Spinal cord (tissue), 10 donors: ENCODE measurements around the gene BTBD9. TPM values are rescaled to one million over a fixed set of nuclear protein-coding genes. Genes with fewer than 3 reads are reported as not detected.
A peak's percentile ranks its signal among the peaks of the same experiment; 100 is the strongest.

Source experiments
- DNase-seq, 6 donors: peaks; one replicate each; pipeline versions ENCODE4 v3.0.0 to v3.0.0-alpha.2; 2013 to 2015; ENCODE audit warnings: low spot score in 6 of 6, low read depth in 4 of 6
- H3K27ac ChIP-seq: one replicate; pipeline ENCODE4 v1.5.1; 2013; ENCODE audit warnings: low read depth, low read length, control low read depth
- H3K27me3 ChIP-seq: one replicate; pipeline ENCODE4 v1.6.1; 2013; ENCODE audit warnings: low read length; ENCODE audit not compliant: control insufficient read depth, insufficient read depth
- H3K36me3 ChIP-seq: one replicate; pipeline ENCODE4 v1.6.1; 2013; ENCODE audit warnings: low read length; ENCODE audit not compliant: control insufficient read depth, insufficient read depth
- H3K4me1 ChIP-seq: one replicate; pipeline ENCODE4 v1.6.1; 2013; ENCODE audit warnings: low read length; ENCODE audit not compliant: control insufficient read depth, insufficient read depth
- H3K4me3 ChIP-seq: one replicate; pipeline ENCODE4 v1.5.1; 2013; ENCODE audit warnings: low read depth, low read length, control low read depth
- H3K9me3 ChIP-seq: one replicate; pipeline ENCODE4 v1.6.1; 2013; ENCODE audit warnings: low read length; ENCODE audit not compliant: control insufficient read depth, insufficient read depth
- WGBS: methylation state at CpG from one replicate; pipeline ENCODE4 v1.1.5; 2013; ENCODE audit warnings: missing lambda C conversion rate; ENCODE audit not compliant: insufficient coverage; 5-methylcytosine and 5-hydroxymethylcytosine counted together
- polyA plus RNA-seq, 2 donors: library from polyadenylated mRNA; unstranded; fragments of 120-200 nt; gene quantifications; one replicate each; pipeline ENCODE4 v1.2.1, GENCODE V29; 2013; ENCODE audit not compliant: insufficient read length in 2 of 2
- total RNA-seq, 2 donors: library from RNA; depleted of rRNA in 1 of 2; stranded (reverse); fragments of 120-200 nt in 1 of 2; fragments of >200 nt in 1 of 2; gene quantifications; one replicate each; pipeline versions ENCODE4 v1.2.3 to v1.2.4, GENCODE V29; 2013 to 2014
- donor health status: healthy.

BTBD9 gene
- total and polyA plus RNA-seq, 4 donors = 14.6 to 38.6 (median 16.9) TPM

DNA sequence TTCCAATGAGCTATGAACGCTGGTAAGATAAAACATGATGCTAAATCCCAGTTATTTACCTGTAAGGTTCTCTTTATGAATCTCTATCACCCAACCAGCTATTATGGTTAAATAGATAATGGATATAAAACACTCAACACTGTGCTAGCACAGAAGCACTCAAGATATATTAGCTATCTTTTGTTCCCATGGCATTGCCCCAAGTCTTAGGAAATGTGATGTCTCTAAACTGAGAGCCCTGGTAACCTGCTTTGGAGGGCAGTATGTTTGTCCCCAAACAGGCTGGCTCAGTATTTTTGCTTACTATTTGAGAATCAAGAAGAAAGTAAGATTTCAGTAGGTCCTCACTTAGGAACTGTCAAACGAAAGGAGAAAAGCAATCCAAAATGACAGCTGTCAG is 90.5 kb downstream of the BTBD9 start:
- no peaks in the 10 kb centered on the region for H3K27me3 ChIP-seq
- H3K4me3 ChIP-seq = no peak overlapping the region
- H3K9me3 ChIP-seq = no peaks in the 10 kb centered on the region
- no peak for DNase-seq
- H3K27ac ChIP-seq = no peak overlapping the region
- H3K36me3 ChIP-seq = no peaks in the 10 kb centered on the region
- no peaks in the 10 kb centered on the region for H3K4me1 ChIP-seq
- WGBS = 57% methylated on average over 1 of the region's 2 CpGs

GRCh38 chr6:38543022-38543421 is 96.7 kb downstream of the BTBD9 start:
- WGBS = 100% methylated on average over 1 of the region's 2 CpGs
- no peak for DNase-seq
- no peaks in the 10 kb centered on the region for H3K36me3 ChIP-seq
- H3K4me3 ChIP-seq = no peak overlapping the region
- H3K27ac ChIP-seq = no peak overlapping the region
- H3K4me1 ChIP-seq = no peaks in the 10 kb centered on the region
- H3K9me3 ChIP-seq = no peaks in the 10 kb centered on the region
- H3K27me3 ChIP-seq = no peaks in the 10 kb centered on the region

DNA sequence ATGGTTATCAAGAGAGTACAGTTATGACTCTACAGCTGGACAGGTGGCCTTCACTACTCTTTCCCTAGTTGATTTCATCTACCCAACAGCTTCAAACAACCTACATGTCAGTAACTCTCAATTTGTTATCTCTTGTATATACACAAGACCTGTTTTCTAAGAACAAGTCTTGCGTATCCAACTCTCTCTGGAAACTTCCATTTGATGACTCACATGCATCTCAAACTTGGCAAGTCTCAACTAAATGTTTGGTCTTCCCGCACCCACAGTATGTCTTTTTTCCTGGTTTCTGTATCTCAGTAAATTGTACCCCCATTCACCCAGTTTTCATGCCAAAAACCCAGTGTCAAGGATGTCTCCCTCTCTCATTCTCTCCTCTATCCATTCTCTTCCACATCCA is 97.7 kb downstream of the BTBD9 start:
- no peaks in the 10 kb centered on the region for H3K4me1 ChIP-seq
- DNase-seq = no peak
- 97% methylated on average over 2 of the region's 2 CpGs for WGBS

DNA sequence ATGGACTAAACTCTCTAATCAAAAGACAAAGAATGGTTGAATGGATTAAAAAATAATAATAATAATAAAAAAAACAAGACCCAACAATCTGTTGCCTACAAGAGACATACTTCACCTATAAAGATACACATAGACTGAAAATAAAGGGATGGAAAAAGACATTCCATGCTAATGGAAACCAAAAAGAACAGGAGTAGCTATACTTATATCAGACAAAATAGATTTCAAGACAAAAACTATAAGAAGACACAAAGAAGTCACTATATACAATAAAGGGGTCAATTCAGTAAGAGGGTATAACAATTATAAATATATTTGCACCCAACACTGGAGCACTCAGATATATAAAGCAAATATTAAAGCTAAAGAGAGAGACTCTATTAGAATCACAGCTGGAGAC is 106.7 kb downstream of the BTBD9 start:
- no peak for DNase-seq
- H3K4me3 ChIP-seq = no peak overlapping the region

More for the DNA sequence above, 97.7 kb downstream of the BTBD9 start:
- Histone ChIP-seq H3K27me3 (no peaks in the 10 kb centered on the region), H3K4me3 (no peak overlapping the region), H3K27ac (no peak overlapping the region), H3K36me3 (no peaks in the 10 kb centered on the region), H3K9me3 (no peaks in the 10 kb centered on the region)

DNA sequence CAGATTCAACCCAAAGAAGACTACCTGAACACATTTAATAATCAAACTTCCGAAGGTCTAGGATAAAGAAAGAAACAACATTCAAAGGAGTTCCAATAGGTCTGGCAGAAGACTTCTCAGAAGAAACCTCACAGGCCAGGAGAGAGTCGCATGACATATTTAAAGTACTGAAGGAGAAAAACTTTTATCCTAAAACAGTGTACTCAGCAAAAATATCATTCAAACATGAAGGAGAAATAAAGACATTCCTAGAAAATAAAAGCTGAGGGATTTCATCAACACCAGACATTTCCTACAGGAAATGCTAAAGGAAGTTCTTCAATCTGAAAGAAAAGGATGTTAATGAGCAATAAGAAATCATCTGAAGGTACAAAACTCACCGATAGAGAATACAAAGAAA is 108.6 kb downstream of the BTBD9 start:
- no peak for DNase-seq

More for the DNA sequence above, 106.7 kb downstream of the BTBD9 start:
- H3K36me3 ChIP-seq = no peaks in the 10 kb centered on the region
- no peaks in the 10 kb centered on the region for H3K9me3 ChIP-seq
- no peaks in the 10 kb centered on the region for H3K27me3 ChIP-seq
- no peaks in the 10 kb centered on the region for H3K4me1 ChIP-seq
- no peak overlapping the region for H3K27ac ChIP-seq

DNA sequence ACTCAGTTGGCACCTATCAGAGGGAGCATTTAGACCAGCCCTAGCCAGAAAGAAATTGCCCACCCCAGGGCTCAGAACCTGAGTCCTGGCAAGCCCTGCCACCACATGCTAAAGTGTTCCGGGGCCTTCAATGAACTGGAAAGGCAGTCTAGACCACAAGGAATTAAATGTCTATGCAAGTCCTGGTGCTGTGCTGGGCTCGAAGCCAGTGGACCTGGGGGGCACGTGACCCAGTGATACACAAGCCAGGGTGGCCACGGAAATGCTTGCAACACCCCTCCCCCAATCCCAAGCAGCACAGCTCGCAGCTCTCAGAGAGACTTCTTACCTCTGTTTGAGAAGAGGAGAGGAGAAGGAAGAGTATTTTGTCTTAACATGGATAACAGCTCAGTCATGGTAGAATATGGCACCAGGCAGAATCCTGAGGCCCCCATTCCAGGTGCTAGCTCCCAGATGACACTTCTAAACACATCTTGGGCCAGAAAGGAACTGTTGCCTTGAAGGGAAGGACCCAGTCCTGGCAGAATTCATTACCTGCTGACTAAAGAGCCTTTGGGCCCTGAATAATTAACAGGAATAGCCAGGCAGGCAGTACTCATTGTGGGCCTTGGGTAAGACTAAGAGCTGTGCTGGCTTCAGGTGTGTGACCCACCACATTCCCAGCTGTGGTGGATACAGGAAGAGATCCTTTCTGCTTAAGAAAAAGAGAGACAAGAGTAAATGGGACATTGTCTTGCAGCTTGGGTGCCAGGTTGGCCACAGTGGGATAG is 111.3 kb downstream of the BTBD9 start:
- no peak for DNase-seq
- Histone ChIP-seq H3K36me3 (no peaks in the 10 kb centered on the region), H3K27me3 (no peaks in the 10 kb centered on the region), H3K9me3 (peaks cover 8% of the 10 kb centered on the region), H3K27ac (no peak overlapping the region), H3K4me3 (no peak overlapping the region), H3K4me1 (no peaks in the 10 kb centered on the region)
- 81% methylated on average over 3 of the region's 5 CpGs for whole genome bisulfite sequencing

More for the DNA sequence above, 108.6 kb downstream of the BTBD9 start:
- Histone ChIP-seq H3K4me3 (no peak overlapping the region), H3K27me3 (no peaks in the 10 kb centered on the region), H3K4me1 (no peaks in the 10 kb centered on the region), H3K27ac (no peak overlapping the region), H3K36me3 (no peaks in the 10 kb centered on the region), H3K9me3 (peaks cover 3% of the 10 kb centered on the region)
- WGBS = no CpG with 5 or more reads among the region's 3 CpGs

- no CpG with 5 or more reads among the region's 1 CpG for WGBS
- no peak for DNase-seq
- H3K36me3 ChIP-seq = no peaks in the 10 kb centered on the region
These were observed 112.4 kb downstream of the BTBD9 start for GRCh38 chr6:38527371-38527770.

GRCh38 chr6:38525888-38526287 is 113.8 kb downstream of the BTBD9 start:
- Histone ChIP-seq H3K27ac (no peak overlapping the region), H3K36me3 (no peaks in the 10 kb centered on the region)
- 100% methylated on average over 2 of the region's 2 CpGs for WGBS

More at GRCh38 chr6:38527371-38527770, 112.4 kb downstream of the BTBD9 start:
- no peak overlapping the region for H3K4me3 ChIP-seq
- no peaks in the 10 kb centered on the region for H3K4me1 ChIP-seq
- peaks cover 8% of the 10 kb centered on the region for H3K9me3 ChIP-seq
- H3K27ac ChIP-seq = no peak overlapping the region
- no peaks in the 10 kb centered on the region for H3K27me3 ChIP-seq

DNA sequence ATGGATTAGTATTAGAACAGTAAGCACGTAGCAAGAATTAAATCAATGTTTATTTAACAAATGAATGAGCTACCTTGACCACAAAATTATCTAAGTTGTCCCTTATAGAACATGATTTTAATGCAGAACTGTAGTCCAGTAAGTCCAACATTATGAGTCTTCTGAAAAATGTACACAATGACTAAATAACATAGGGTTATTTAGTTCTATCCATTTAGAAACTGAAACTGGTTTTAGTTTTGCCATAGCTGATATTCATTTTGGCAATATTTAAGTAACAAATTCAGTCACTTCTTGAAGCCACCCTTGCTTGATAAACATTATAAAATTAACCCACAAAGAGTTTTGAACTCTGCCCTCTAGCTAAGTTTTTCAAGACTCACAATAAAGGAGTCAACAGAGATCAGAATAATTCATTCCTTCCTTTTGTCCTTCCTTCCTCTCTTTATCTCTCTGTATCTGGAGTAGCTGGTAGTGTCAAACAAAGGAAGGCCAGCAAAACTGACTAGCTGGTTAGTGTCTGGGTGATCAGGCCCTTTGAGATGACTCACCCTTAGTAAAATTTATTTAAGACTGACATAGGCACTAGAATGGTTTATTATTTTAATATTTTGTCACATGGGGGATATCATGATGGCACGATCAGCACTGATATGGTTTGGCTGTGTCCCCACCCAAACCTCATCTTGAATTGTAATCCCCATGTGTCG is 115.1 kb downstream of the BTBD9 start:
- 100% methylated on average over 1 of the region's 3 CpGs for WGBS
- Histone ChIP-seq H3K27me3 (no peaks in the 10 kb centered on the region), H3K4me3 (no peak overlapping the region), H3K9me3 (peaks cover 8% of the 10 kb centered on the region), H3K27ac (no peak overlapping the region), H3K4me1 (no peaks in the 10 kb centered on the region), H3K36me3 (no peaks in the 10 kb centered on the region)
- DNase-seq = no peak

More at GRCh38 chr6:38525888-38526287, 113.8 kb downstream of the BTBD9 start:
- no peak for DNase-seq
- Histone ChIP-seq H3K4me3 (no peak overlapping the region), H3K4me1 (no peaks in the 10 kb centered on the region), H3K27me3 (no peaks in the 10 kb centered on the region), H3K9me3 (peaks cover 8% of the 10 kb centered on the region)

- H3K36me3 ChIP-seq = no peaks in the 10 kb centered on the region
- H3K9me3 ChIP-seq = peaks cover 8% of the 10 kb centered on the region
- H3K27ac ChIP-seq = no peak overlapping the region
- peak in 1 of 6 donors; percentile 51 for DNase-seq
- no peaks in the 10 kb centered on the region for H3K4me1 ChIP-seq
- WGBS = 43% methylated on average over 2 of the region's 2 CpGs
- no peaks in the 10 kb centered on the region for H3K27me3 ChIP-seq
- H3K4me3 ChIP-seq = no peak overlapping the region
These were observed 117.4 kb downstream of the BTBD9 start for GRCh38 chr6:38522322-38522721.
